ENCODE measurements around the gene CCDC126. TPM values are rescaled to one million over a fixed set of nuclear protein-coding genes. Genes with fewer than 3 reads are reported as not detected.

The CCDC126 gene
- total and polyA plus RNA-seq, 2 of the 4 experiments (the other 2 are of a cell fraction): 4.1 to 5.6 TPM

- H4K5ac ChIP-seq (ENCODE audit: low read depth, low read length): no peak overlapping the region
- no peak overlapping the region for H3K27ac ChIP-seq (ENCODE audit: insufficient read depth, low read length)
- no peak overlapping the region for H3K23ac ChIP-seq (ENCODE audit: low read depth, low read length)
- H3K9me1 ChIP-seq (ENCODE audit: insufficient read depth, low read length): no peaks in the 10 kb centered on the region
- TF ChIP-seq MAFK (IDR thresholded peaks at IDR 0.05; ENCODE audit: low read depth, low read length) (no peak), MXI1 (IDR thresholded peaks at IDR 0.05; ENCODE audit: borderline replicate concordance, low read depth, low read length) (no peak), RCOR1 (IDR thresholded peaks at IDR 0.05; ENCODE audit: insufficient replicate concordance, low read length) (no peak), BHLHE40 (IDR thresholded peaks at IDR 0.05; ENCODE audit: low read depth, low read length) (no peak), CEBPB (IDR thresholded peaks at IDR 0.05; ENCODE audit: low read depth, low read length) (no peak), NFE2L2 (IDR thresholded peaks at IDR 0.05; ENCODE audit: low read depth, low read length) (no peak), POLR2A (IDR thresholded peaks at IDR 0.05; ENCODE audit: low read depth, low read length) (no peak), MAZ (IDR thresholded peaks at IDR 0.05; ENCODE audit: borderline replicate concordance, low read depth, low read length) (no peak), FOS (IDR thresholded peaks at IDR 0.05; ENCODE audit: low read depth, low read length) (no peak), CHD1 (IDR thresholded peaks at IDR 0.05; ENCODE audit: low read depth, low read length) (no peak), RFX5 (IDR thresholded peaks at IDR 0.05; ENCODE audit: low read depth, low read length) (no peak), RAD21 (IDR thresholded peaks at IDR 0.05; ENCODE audit: low read length) (no peak)
- H3K4me2 ChIP-seq (ENCODE audit: low read depth, low read length): no peak overlapping the region
- no peak overlapping the region for H2BK5ac ChIP-seq (ENCODE audit: low read depth, low read length, poor library complexity, severe bottlenecking)
- no peak overlapping the region for H3K56ac ChIP-seq (ENCODE audit: extremely low read depth, insufficient read depth, low read length)
- H4K20me1 ChIP-seq (ENCODE audit: insufficient read depth, low read length): no peaks in the 10 kb centered on the region
- no peaks in the 10 kb centered on the region for H3K4me1 ChIP-seq (ENCODE audit: control insufficient read depth, insufficient read depth, low read length)
- H3K36me3 ChIP-seq (ENCODE audit: control insufficient read depth, insufficient read depth, low read length): no peaks in the 10 kb centered on the region
- H3K14ac ChIP-seq (replicated peaks; ENCODE audit: low read depth, low read length): no peak overlapping the region
- dilution Hi-C loops (cut with HindIII; ENCODE audit: low sequenced_read_pairs, unreplicated experiment) (no loop called here), in situ Hi-C loops (cut with MboI; ENCODE audit: low sequenced_read_pairs) (no loop called here), intact Hi-C loops (cut with micrococcal nuclease) (no loop called here)
- no peak overlapping the region for H3K4ac ChIP-seq (ENCODE audit: low read depth, low read length)
- H2BK20ac ChIP-seq (ENCODE audit: low read depth, low read length): no peak overlapping the region
- H2AFZ ChIP-seq (replicated peaks; ENCODE audit: low read length, poor library complexity): no peak overlapping the region
- no peak overlapping the region for H4K91ac ChIP-seq (ENCODE audit: insufficient read depth, low read depth, low read length)
- H2AK9ac ChIP-seq (replicated peaks; ENCODE audit: low read depth, low read length, poor library complexity): no peak overlapping the region
- no TSS peak for BruUV-seq (replicated peaks)
- H3K9me3 ChIP-seq (ENCODE audit: control insufficient read depth, insufficient read depth, low read length): peaks cover 14% of the 10 kb centered on the region
- H4K8ac ChIP-seq (ENCODE audit: low read depth in 2 of 2, low read length in 2 of 2): no peak overlapping the region
- H3K79me1 ChIP-seq (ENCODE audit: low read depth in 1 of 2, low read length in 2 of 2): no peaks in the 10 kb centered on the region
- no peaks in the 10 kb centered on the region for H3K27me3 ChIP-seq (ENCODE audit: control insufficient read depth, insufficient read depth, low read length)
- no peak overlapping the region for H2BK15ac ChIP-seq (ENCODE audit: low read depth, low read length)
- no peak overlapping the region for H2BK120ac ChIP-seq (ENCODE audit: low read depth, low read length)
- H3K4me3 ChIP-seq (ENCODE audit: insufficient read depth, low read depth, low read length): no peak overlapping the region
- no peak for ATAC-seq (ENCODE audit: low read depth)
- H2AK5ac ChIP-seq (ENCODE audit: low read depth, low read length): no peak overlapping the region
- POLR2A ChIA-PET (ENCODE audit: unreplicated experiment): no interaction called here
- no peak overlapping the region for H3K18ac ChIP-seq (ENCODE audit: low read depth, low read length)
- CTCF ChIA-PET: no interaction called here
- WGBS, 2 experiments (ENCODE audit: extremely low coverage in 2 of 2, insufficient read length in 1 of 2): 97% methylated on average over 10 of the region's 22 CpGs; no CpG with 5 or more reads in 1 of the 2 experiments
- no peak for DNase-seq
- H3K9ac ChIP-seq (ENCODE audit: low read depth, low read length): no peak overlapping the region
Measured at GRCh38 chr7:23655433-23655832, 58.3 kb downstream of the CCDC126 start.

Data from IMR-90 (cell line).